ENCODE results near the gene PLCB1.

Gene PLCB1

DNA sequence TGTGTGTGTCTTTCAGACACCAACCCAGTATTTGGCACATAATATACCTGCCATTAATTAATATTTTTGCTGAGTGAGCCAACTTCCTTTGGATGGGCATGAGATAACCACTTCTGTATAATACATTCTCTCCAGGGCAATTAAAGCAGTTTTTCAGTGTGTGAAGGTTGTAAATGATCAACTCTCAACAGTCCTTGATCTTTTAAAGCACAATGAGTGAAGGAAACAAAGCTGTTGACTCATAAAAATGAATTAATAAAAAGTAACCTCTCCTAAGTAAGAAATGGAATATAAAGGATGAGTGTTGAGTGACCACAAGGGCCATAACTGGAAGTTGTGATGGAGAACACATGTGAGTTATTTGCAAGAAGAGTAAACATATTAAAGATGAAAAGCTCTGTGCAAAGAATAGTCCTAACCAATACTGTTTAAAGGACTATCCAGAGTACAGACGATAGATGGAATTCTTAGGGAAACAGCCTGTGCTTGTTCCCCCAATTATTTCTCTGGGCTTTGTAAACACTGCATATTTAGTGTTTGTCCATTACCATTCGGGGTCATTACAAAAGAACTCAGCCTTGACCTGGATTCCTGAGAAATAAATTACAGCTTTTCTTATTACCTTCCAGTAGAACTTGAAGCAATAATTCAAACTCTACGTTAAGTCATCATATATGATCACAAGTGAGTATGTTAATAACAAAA is 446.2 kb downstream of the PLCB1 start:
- DNase-seq, result no peak

DNA sequence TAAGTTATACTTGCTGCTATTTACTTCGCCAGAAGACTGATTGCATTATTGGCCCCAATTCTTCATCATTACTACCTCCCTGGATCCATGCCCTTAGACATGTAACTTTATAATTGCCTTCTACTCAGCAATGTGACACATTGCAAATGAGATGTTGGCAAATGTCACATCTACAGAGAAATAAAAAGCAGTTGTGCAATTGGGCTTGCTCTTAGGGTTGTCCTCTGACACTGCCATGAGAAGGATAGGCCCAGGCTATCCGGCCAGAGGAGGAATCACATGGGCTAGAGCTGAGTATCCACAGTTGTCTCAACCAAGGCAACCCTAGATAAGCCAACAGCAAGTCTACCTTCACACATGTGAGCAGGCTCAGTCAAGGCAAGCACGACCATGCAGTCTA is 447.0 kb downstream of the PLCB1 start:
- no peak for DNase-seq

GRCh38 chr20:8581446-8582183 is 449.5 kb downstream of the PLCB1 start:
- DNase-seq, result no peak

DNA sequence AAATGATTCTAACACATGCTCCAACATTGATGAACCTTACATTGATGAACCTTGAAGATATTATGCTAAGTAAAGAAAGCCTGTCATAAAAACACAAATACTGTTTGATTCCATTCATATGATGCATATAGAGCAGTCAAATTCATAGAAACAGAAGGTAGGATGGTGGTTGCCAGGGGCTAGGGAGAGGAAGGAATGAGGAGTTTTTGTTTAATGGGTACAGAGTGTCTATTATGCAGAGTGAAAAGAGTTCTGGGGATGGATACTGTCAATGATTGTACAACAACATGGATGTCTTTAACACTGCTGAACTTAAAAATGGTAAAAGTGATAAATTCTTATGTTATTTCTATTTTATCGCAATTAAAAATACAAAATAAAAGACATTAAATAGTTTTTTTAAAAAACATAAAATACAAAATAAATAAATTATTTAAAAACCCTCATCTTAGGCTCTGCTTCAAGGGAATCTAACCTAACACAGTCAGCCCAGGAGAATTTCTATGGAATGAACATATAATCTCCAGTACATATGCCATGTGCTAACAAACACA is 451.0 kb downstream of the PLCB1 start:
- DNase-seq, result no peak

DNA sequence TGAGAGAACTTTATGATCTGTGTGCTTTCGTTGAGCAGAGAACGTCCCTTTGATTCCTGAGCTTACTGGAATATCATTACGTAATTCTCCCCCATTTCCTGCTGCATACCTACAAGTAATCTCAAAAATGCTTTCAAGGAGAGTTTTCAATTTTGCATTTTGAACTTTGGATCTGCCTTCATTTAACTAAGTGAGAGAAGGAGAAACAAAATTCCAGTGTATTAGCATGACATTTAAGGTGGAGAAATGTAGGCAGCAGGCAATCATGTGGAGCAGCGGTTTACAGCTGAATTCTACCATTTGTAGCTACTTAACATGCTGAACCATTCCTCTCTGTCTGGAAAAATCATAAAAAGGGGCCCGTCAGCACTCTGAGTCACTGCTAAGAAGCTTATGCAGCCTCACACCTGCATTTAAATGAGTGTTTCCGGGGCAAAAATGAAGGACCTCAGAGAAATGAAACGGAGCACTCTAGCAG is 451.5 kb downstream of the PLCB1 start:
- DNase-seq, result no peak

DNA sequence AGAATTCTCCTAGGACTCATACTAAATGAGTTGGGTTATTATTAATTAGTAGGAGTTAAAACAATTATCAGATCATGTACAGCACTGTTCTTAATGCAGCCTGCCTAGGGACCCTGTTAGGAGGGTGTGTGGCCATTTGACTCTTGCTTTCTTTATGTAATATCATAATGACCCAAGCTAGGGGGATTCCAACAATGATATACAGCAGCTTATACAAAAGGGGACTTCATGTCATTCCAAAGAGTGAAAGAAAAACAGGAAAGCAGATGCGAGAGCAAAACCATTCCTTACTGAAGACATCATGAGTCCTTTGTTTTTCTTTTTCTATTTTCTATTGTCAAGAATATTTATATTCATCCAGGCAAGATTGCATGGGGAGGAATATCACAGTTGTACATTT is 455.2 kb downstream of the PLCB1 start:
- no peak for DNase-seq

DNA sequence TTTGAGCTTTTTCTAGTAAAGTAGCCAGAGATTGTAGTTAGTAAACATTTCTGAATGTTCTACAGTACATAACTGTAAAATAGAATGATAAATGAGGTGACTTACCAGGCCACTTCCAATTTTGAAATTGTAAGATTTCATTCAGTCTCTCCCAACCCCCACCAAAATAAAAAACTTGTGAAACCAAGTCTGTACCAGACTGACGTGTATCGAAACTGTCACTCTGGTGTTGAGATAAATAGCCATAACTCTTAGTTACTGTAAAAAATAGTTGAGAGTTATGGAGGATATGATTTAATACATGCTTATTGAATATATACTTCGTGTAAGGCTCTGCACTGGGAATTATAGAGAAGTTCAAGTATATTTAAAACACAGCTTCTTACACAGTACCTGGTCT is 455.7 kb downstream of the PLCB1 start:
- no peak for DNase-seq

DNA sequence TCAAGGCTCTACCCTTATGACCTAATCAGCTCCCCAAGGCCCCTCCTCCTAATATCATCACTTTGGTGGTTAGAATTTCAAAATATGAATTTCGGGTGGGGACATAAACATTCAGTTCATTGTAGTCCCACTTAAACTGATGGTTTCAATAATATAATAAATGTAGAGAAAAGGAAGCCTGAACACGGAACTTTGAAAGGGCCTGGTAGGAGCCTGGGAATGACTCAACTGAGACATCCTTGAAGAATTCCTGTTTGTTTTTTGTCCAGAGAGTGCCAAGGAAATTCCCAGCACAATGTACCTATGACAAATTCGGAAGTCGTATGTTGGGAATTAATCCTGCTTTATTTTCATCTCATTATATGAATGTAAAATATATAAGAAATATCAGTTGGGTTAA is 457.9 kb downstream of the PLCB1 start:
- DNase-seq, result no peak

GRCh38 chr20:8600910-8601541 is 469.0 kb downstream of the PLCB1 start:
- DNase-seq, result peak; percentile 78

DNA sequence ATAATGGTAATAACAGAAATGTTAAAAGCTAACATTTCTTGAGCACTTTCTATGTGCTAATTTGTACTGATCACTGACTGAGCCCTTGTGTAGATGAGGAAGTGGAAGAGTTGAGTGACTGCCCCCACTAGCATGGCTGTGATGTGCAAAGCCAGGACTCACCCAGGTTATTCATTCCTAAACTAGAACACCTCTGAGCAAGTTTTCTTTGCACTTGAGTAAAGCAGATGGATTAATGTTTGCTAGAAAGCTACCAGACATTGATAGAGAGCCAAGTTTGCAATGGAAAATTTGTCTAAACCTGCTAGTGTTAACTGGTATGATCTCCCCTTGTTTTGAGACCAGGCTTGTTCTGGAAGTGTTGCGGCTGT is 469.5 kb downstream of the PLCB1 start:
- DNase-seq, result peak; percentile 48

- no peak for DNase-seq
Measured at GRCh38 chr20:8602389-8603116, 470.5 kb downstream of the PLCB1 start.

GRCh38 chr20:8608470-8608869 is 476.4 kb downstream of the PLCB1 start:
- no peak for DNase-seq

GRCh38 chr20:8616792-8617191 is 484.7 kb downstream of the PLCB1 start:
- DNase-seq, result peak; percentile 58

DNA sequence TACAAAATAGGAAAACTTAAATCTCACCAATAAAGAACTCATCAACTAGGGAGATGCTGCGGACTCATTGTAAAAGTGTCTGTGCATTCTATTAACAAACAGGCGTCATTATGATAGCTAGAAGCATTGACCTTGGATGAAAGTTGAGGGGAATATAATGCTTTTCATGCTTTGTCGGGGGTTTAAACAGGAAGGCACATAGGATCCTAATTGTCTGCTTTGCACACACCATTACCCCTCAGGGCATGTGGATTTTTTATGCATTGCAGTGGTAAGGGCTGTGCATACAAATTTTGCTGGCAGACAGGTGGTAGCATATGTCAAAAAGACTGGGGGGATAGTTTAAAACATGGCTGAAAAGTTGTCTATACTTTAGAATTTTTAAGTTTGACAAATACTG is 488.9 kb downstream of the PLCB1 start:
- DNase-seq, result no peak

DNA sequence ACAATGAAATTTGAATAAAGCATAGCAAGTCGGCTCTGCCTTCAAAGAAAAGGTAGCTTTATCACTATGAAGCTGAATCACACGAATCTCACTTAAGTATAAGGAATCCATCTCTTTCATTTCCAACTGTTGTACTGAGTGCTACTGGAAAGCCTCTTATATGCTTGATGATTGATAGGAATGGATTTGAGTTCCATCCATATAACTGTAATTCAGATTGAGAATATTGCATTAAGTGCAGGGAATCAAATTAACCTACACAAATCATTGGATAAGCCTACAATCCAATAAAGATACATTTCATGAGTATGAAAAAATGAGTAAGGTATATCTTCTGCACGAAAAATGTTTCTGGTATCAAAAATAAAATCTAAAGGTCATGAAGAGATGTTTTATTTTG is 492.0 kb downstream of the PLCB1 start:
- DNase-seq, result no peak

DNA sequence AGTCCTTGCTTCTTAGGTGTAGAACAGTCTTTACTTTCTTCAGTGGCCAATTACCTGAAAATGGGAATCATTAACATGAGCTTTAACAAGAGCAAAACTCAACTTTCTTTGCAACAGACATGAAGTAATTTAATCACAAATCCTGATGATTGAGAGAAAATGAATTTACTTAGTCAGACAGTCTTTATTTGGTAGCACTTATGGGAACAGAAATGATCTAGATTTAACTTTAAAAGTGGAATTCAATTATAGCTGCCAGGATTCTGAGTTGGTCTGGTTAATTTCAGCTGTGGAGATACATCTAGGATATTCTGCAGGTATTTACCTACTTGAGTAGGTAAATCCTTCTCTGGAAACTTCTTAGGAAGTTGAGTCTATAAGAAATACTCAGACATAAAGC is 492.6 kb downstream of the PLCB1 start:
- DNase-seq, result no peak

- no peak for DNase-seq
Measured at GRCh38 chr20:8627340-8628004, 495.4 kb downstream of the PLCB1 start.

DNA sequence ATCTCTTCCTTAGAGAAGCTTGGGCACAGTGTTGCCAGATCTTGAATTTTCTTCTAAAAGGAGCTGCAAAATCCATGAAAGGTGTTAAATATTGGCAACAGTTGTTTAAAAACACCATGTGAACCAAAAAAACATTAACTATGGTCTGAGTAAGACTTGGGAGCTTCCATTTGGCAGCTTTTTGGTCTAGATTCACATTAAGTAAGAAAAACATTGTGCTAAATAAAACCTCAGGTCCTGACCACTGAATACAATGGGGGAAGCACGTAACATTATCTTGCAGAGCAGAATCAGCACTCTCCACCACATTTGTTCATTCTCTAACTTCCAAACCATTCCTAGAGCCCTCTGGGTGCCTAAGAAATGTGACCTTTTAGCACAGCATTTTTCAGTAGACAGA is 499.2 kb downstream of the PLCB1 start:
- no peak for DNase-seq

DNA sequence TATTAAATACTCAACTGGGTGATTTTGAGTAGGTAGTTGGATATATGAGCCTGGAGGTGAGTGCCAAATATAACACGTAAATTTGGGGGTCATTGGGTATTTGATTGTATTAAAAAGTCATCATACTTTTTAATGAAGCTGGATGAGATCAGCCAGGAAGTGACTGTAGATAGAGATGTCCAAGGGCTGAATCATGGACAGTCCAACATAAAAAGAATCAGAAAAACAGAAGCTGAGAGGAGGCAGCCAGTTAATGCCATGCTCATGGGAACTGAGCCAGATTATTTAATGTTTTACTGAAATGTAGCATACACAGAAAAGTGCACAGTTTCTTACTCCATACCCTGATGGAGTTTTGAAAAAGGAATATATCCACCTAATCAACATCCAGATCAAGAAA is 501.3 kb downstream of the PLCB1 start:
- DNase-seq, result no peak

DNA sequence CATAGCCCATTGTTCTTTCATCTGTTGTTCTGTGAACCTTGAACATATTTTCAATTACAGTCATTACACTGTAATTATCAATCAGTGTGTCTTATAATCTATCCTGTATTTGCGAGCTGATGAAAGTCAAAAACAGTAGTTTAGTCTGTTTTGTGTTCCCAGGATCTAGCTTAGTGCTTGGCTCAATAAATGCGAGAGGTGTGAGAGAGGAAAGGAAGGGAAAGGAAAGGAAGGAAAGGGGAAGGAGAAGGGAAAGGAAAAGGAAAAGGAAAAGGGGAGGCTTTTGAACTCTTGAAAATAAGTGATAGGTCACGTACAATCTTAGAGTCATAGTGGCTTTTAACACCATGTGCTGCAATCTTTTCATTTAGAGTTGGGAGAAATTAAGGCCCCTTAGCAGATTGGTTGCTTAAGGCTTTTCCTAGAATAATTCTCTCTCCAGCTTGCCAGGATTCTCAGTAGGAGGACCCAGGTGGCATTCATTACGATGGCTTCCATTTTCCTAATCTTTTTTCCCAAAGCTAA is 503.0 kb downstream of the PLCB1 start:
- no peak for DNase-seq

DNA sequence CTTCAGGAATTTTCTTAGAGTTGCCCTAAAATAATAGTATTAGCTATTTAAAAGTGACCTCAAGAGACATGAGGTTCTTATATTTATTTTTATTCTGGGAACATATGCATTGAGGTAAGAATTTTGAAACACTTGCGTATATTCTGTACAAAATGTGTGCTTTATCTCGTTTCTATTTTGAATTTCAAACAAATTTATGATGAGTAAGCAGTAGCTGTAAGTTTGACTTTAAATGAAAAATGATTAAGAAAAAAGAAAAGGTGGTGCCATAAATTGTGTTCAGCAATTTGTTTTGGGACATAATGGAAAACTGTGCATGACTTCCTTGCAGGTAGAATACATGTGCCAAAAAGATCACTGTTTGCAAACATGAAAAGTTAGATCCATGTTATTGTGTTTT is 503.8 kb downstream of the PLCB1 start:
- DNase-seq, result no peak

- no peak for DNase-seq
Measured at GRCh38 chr20:8639112-8639778, 507.2 kb downstream of the PLCB1 start.

Measured in NCI-H2171 treated with DMSO at 0.1 percent for 48 hours (cell line).